Chondrocyte (in vitro differentiated cells): ENCODE data around the gene HK2. TPM values are rescaled to one million over a fixed set of nuclear protein-coding genes. Genes with fewer than 3 reads are reported as not detected.
"Not testable (repeated sequence)": the region's sequence is repeated elsewhere in the genome, so short reads cannot be mapped to it uniquely, and the experiment has no call there.

Experiments used
- DNase-seq: peaks from one replicate; pipeline ENCODE4 v3.0.0; 2021; ENCODE audit warnings: mixed read lengths, low spot score
- H3K27ac Mint-ChIP-seq: one replicate; pipeline ENCODE4 v1.8.0; 2021; ENCODE audit warnings: mild to moderate bottlenecking, moderate library complexity, mixed read lengths; ENCODE audit not compliant: unreplicated experiment
- H3K27me3 Mint-ChIP-seq: 2 replicates; pipeline ENCODE4 v1.8.0; 2021; ENCODE audit warnings: low read depth, mixed read lengths
- H3K36me3 Mint-ChIP-seq: 2 replicates; pipeline ENCODE4 v1.8.0; 2021; ENCODE audit warnings: low read depth, mixed read lengths
- H3K4me1 Mint-ChIP-seq: 2 replicates; pipeline ENCODE4 v1.8.0; 2021; ENCODE audit warnings: low read depth, mild to moderate bottlenecking, mixed read lengths
- H3K4me3 Mint-ChIP-seq: one replicate; pipeline ENCODE4 v1.8.0; 2021; ENCODE audit warnings: mild to moderate bottlenecking, moderate library complexity, mixed read lengths; ENCODE audit not compliant: unreplicated experiment
- H3K9me3 Mint-ChIP-seq: 2 replicates; pipeline ENCODE4 v1.8.0; 2021; ENCODE audit warnings: low read depth, mixed read lengths
- total RNA-seq: library from RNA; stranded (reverse); gene quantifications from 3 replicates; pipeline ENCODE4 v1.2.1, GENCODE V29; 2021
- TF ChIP-seq, protein P1 (sequence below): fragments of 200-600 bp; sonication (generic); IDR thresholded peaks from 2 replicates; pipeline ENCODE4 v1.5.0; 2021; ENCODE audit warnings: antibody characterized with exemption, mild to moderate bottlenecking, moderate library complexity

Gene HK2
- total RNA-seq, 1 donor from 2014 or later = 31.4 TPM

GRCh38 chr2:74828543-74828942 lies 5.4 kb upstream of the HK2 start:
- H3K27ac Mint-ChIP-seq = no peak overlapping the region
- no peaks in the 10 kb centered on the region for H3K36me3 Mint-ChIP-seq
- H3K4me3 Mint-ChIP-seq = no peak overlapping the region
- no peaks in the 10 kb centered on the region for H3K9me3 Mint-ChIP-seq
- TF ChIP-seq, protein P1, sequence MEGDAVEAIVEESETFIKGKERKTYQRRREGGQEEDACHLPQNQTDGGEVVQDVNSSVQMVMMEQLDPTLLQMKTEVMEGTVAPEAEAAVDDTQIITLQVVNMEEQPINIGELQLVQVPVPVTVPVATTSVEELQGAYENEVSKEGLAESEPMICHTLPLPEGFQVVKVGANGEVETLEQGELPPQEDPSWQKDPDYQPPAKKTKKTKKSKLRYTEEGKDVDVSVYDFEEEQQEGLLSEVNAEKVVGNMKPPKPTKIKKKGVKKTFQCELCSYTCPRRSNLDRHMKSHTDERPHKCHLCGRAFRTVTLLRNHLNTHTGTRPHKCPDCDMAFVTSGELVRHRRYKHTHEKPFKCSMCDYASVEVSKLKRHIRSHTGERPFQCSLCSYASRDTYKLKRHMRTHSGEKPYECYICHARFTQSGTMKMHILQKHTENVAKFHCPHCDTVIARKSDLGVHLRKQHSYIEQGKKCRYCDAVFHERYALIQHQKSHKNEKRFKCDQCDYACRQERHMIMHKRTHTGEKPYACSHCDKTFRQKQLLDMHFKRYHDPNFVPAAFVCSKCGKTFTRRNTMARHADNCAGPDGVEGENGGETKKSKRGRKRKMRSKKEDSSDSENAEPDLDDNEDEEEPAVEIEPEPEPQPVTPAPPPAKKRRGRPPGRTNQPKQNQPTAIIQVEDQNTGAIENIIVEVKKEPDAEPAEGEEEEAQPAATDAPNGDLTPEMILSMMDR = no peak
- H3K4me1 Mint-ChIP-seq = peaks cover 8% of the 10 kb centered on the region
- no peaks in the 10 kb centered on the region for H3K27me3 Mint-ChIP-seq
- no peak for DNase-seq

GRCh38 chr2:74831693-74832530 lies 2.0 kb upstream of the HK2 start:
- H3K9me3 Mint-ChIP-seq = no peaks in the 10 kb centered on the region
- no peaks in the 10 kb centered on the region for H3K36me3 Mint-ChIP-seq
- peaks cover 22% of the 10 kb centered on the region for H3K4me1 Mint-ChIP-seq
- peak overlapping the region; percentile 74 for H3K27ac Mint-ChIP-seq
- H3K27me3 Mint-ChIP-seq = no peaks in the 10 kb centered on the region
- DNase-seq = no peak
- H3K4me3 Mint-ChIP-seq = no peak overlapping the region
- TF ChIP-seq, protein P1 = no peak

GRCh38 chr2:74834234-74834791 lies 386 bp downstream of the HK2 start:
- Mint-ChIP-seq H3K27ac (peak overlapping the region; percentile 97), H3K4me3 (peak overlapping the region; percentile 94), H3K4me1 (peaks cover 41% of the 10 kb centered on the region)
- DNase-seq, H3K27me3 Mint-ChIP-seq, H3K9me3 Mint-ChIP-seq, H3K36me3 Mint-ChIP-seq: not testable (repeated sequence)

GRCh38 chr2:74834792-74835755 lies 1.1 kb downstream of the HK2 start:
- Mint-ChIP-seq H3K36me3 (no peaks in the 10 kb centered on the region), H3K4me3 (peak overlapping the region; percentile 94), H3K27ac (peak overlapping the region; percentile 97), H3K27me3 (no peaks in the 10 kb centered on the region), H3K4me1 (peaks cover 41% of the 10 kb centered on the region), H3K9me3 (no peaks in the 10 kb centered on the region)
- DNase-seq = no peak
- TF ChIP-seq, protein P1 = no peak

GRCh38 chr2:74835831-74836674 lies 2.1 kb downstream of the HK2 start:
- peaks cover 41% of the 10 kb centered on the region for H3K4me1 Mint-ChIP-seq
- H3K27me3 Mint-ChIP-seq = no peaks in the 10 kb centered on the region

More at GRCh38 chr2:74835831-74836674, 2.1 kb downstream of the HK2 start:
- H3K4me3 Mint-ChIP-seq = peak overlapping the region; percentile 94
- H3K36me3 Mint-ChIP-seq = peaks cover 1% of the 10 kb centered on the region
- H3K27ac Mint-ChIP-seq = peak overlapping the region; percentile 75
- DNase-seq = no peak
- TF ChIP-seq, protein P1 = peak; percentile 82
- H3K9me3 Mint-ChIP-seq = no peaks in the 10 kb centered on the region
